SK-N-SH treated with all-trans-retinoic acid at 6 μM for 48 hours (cell line): ENCODE results near the gene S100A14.
"Not testable (repeated sequence)": the region's sequence is repeated elsewhere in the genome, so short reads cannot be mapped to it uniquely, and the experiment has no call there.

Experiments
- ATAC-seq: fragments of 200-7000 bp; cut with Tn5 transposase; 3 replicates; pipeline ENCODE4 v1.9.1; 2020; ENCODE audit warnings: mild to moderate bottlenecking, moderate library complexity
- ARNTL ChIP-seq: fragments of 450-650 bp; formaldehyde crosslinking; IDR thresholded peaks from 2 replicates; pipeline ENCODE4 v1.5.0; 2020; ENCODE audit warnings: low read depth, mild to moderate bottlenecking, moderate library complexity, borderline replicate concordance
- BACH2 ChIP-seq: fragments of 250-450 bp; sonication (Bioruptor Pico); IDR thresholded peaks from 2 replicates; pipeline ENCODE4 v1.9.0; 2021; ENCODE audit warnings: mild to moderate bottlenecking, borderline replicate concordance
- CREB5 ChIP-seq: fragments of 250-450 bp; sonication (Bioruptor Pico); IDR thresholded peaks from 2 replicates; pipeline ENCODE4 v1.5.1; 2020; ENCODE audit warnings: low read depth, mild to moderate bottlenecking, moderate library complexity
- CSDC2 ChIP-seq: fragments of 250-450 bp; sonication (Bioruptor Pico); IDR thresholded peaks from 2 replicates; pipeline ENCODE4 v1.5.0; 2020; ENCODE audit warnings: mild to moderate bottlenecking, moderate library complexity
- CSRNP3 ChIP-seq: fragments of 250-450 bp; sonication (Bioruptor Pico); IDR thresholded peaks from 2 replicates; pipeline ENCODE4 v1.5.1; 2021; ENCODE audit warnings: mild to moderate bottlenecking, moderate library complexity
- ESRRG ChIP-seq: fragments of 250-450 bp; sonication (Bioruptor Pico); IDR thresholded peaks from 2 replicates; pipeline ENCODE4 v1.6.1; 2021; ENCODE audit warnings: mild to moderate bottlenecking
- GLIS3 ChIP-seq: fragments of 250-450 bp; sonication (Bioruptor Pico); IDR thresholded peaks from 2 replicates; pipeline ENCODE4 v1.5.0; 2020; ENCODE audit warnings: mild to moderate bottlenecking, moderate library complexity
- ISL1 ChIP-seq: fragments of 250-450 bp; sonication (Bioruptor Pico); IDR thresholded peaks from 2 replicates; pipeline ENCODE4 v2.1.2; 2022; ENCODE audit warnings: mild to moderate bottlenecking, moderate library complexity
- OSR1 ChIP-seq: fragments of 250-450 bp; sonication (Bioruptor Pico); IDR thresholded peaks from 2 replicates; pipeline ENCODE4 v1.8.0; 2022; ENCODE audit warnings: moderate library complexity, mild to moderate bottlenecking, inconsistent platforms
- POU6F1 ChIP-seq: fragments of 250-450 bp; sonication (Bioruptor Pico); IDR thresholded peaks from 2 replicates; pipeline ENCODE4 v1.8.0; 2021; ENCODE audit warnings: low read depth, mild to moderate bottlenecking, moderate library complexity, borderline replicate concordance
- PPARA ChIP-seq: fragments of 250-450 bp; sonication (Bioruptor Pico); IDR thresholded peaks from 2 replicates; pipeline ENCODE4 v1.5.0; 2020; ENCODE audit warnings: mild to moderate bottlenecking, borderline replicate concordance
- RARB ChIP-seq: fragments of 250-450 bp; sonication (Bioruptor Pico); IDR thresholded peaks from 2 replicates; pipeline ENCODE4 v1.8.0; 2021; ENCODE audit warnings: mild to moderate bottlenecking, moderate library complexity
- SNAI2 ChIP-seq: fragments of 250-450 bp; sonication (Bioruptor Pico); IDR thresholded peaks from 2 replicates; pipeline ENCODE4 v1.5.0; 2020; ENCODE audit warnings: mild to moderate bottlenecking, moderate library complexity
- TCF4 ChIP-seq: fragments of 250-450 bp; sonication (Bioruptor Pico); IDR thresholded peaks from 2 replicates; pipeline ENCODE4 v1.8.0; 2021; ENCODE audit warnings: mild to moderate bottlenecking, moderate library complexity, borderline replicate concordance
- TOX ChIP-seq: fragments of 250-450 bp; sonication (Bioruptor Pico); IDR thresholded peaks from 2 replicates; pipeline ENCODE4 v1.8.0; 2021; ENCODE audit warnings: mild to moderate bottlenecking, moderate library complexity, borderline replicate concordance
- ZC3H10 ChIP-seq: fragments of 250-450 bp; sonication (Bioruptor Pico); IDR thresholded peaks from 2 replicates; pipeline ENCODE4 v1.5.1; 2021; ENCODE audit warnings: mild to moderate bottlenecking, moderate library complexity
- ZFP3 ChIP-seq: fragments of 250-450 bp; sonication (Bioruptor Pico); IDR thresholded peaks from 2 replicates; pipeline ENCODE4 v1.5.0; 2020; ENCODE audit warnings: mild to moderate bottlenecking, moderate library complexity
- ZFP30 ChIP-seq: fragments of 450-650 bp; formaldehyde crosslinking; IDR thresholded peaks from 2 replicates; pipeline ENCODE4 v1.5.0; 2022; ENCODE audit warnings: mild to moderate bottlenecking, moderate library complexity
- ZNF565 ChIP-seq: fragments of 450-650 bp; formaldehyde crosslinking; conservative IDR thresholded peaks from 2 replicates; pipeline ENCODE4 v1.5.0; 2020; ENCODE audit warnings: low read depth, mild to moderate bottlenecking, moderate library complexity
- ZNF70 ChIP-seq: fragments of 450-650 bp; formaldehyde crosslinking; IDR thresholded peaks from 2 replicates; pipeline ENCODE4 v1.5.0; 2020; ENCODE audit warnings: mild to moderate bottlenecking, moderate library complexity
- ZNF8 ChIP-seq: fragments of 450-650 bp; formaldehyde crosslinking; IDR thresholded peaks from 2 replicates; pipeline ENCODE4 v1.5.0; 2020; ENCODE audit warnings: mild to moderate bottlenecking, moderate library complexity

The S100A14 gene

GRCh38 chr1:153578490-153578889 is 37.6 kb downstream of the S100A14 start:
- ATAC-seq = peak; percentile 93
- no peak for TF ChIP-seq ESRRG
- no peak for TF ChIP-seq CSRNP3 (CRISPR knock-in tag)
- TF ChIP-seq ZC3H10 = no peak
- TF ChIP-seq GLIS3 (CRISPR knock-in tag) = no peak
- no peak for TF ChIP-seq TCF4 (CRISPR knock-in tag)
- no peak for TF ChIP-seq ZNF70 (CRISPR knock-in tag)
- no peak for TF ChIP-seq ZNF565 (CRISPR knock-in tag)
- TF ChIP-seq ISL1 = no peak
- no peak for TF ChIP-seq OSR1 (CRISPR knock-in tag)
- no peak for TF ChIP-seq PPARA (CRISPR knock-in tag)
- TF ChIP-seq CSDC2 (CRISPR knock-in tag) = no peak
- TF ChIP-seq ZFP30 = no peak
- no peak for TF ChIP-seq BACH2
- TF ChIP-seq CREB5 (CRISPR knock-in tag) = no peak
- TF ChIP-seq, all 23 proteins: peak for 0

- no peak for TF ChIP-seq ZC3H10
Measured at GRCh38 chr1:153577624-153578051, 38.5 kb downstream of the S100A14 start.

GRCh38 chr1:153577138-153577537 is 39.0 kb downstream of the S100A14 start:
- ATAC-seq = no peak
- TF ChIP-seq POU6F1 (CRISPR knock-in tag) (no peak), ZNF565 (CRISPR knock-in tag) (no peak), TOX (no peak), OSR1 (CRISPR knock-in tag) (no peak), ZNF8 (CRISPR knock-in tag) (no peak), PPARA (CRISPR knock-in tag) (no peak), ZC3H10 (no peak), CREB5 (CRISPR knock-in tag) (no peak), ISL1 (no peak), CSDC2 (CRISPR knock-in tag) (no peak), ESRRG (no peak), RARB (no peak)

More at GRCh38 chr1:153577624-153578051, 38.5 kb downstream of the S100A14 start:
- no peak for ATAC-seq

- not testable (repeated sequence) for ATAC-seq
Measured at GRCh38 chr1:153575497-153575896, 40.6 kb downstream of the S100A14 start.

- not testable (repeated sequence) for ATAC-seq
Measured at GRCh38 chr1:153575081-153575491, 41.0 kb downstream of the S100A14 start.

GRCh38 chr1:153573351-153573750 is 42.8 kb downstream of the S100A14 start:
- TF ChIP-seq ESRRG (no peak), TCF4 (CRISPR knock-in tag) (no peak), RARB (no peak), POU6F1 (CRISPR knock-in tag) (no peak), BACH2 (no peak), ARNTL (CRISPR knock-in tag) (no peak), ZNF8 (CRISPR knock-in tag) (no peak), CSDC2 (CRISPR knock-in tag) (no peak), ZFP30 (no peak), ZC3H10 (no peak), ISL1 (no peak), CSRNP3 (CRISPR knock-in tag) (no peak), GLIS3 (CRISPR knock-in tag) (no peak), SNAI2 (CRISPR knock-in tag) (no peak), CREB5 (CRISPR knock-in tag) (no peak), ZNF70 (CRISPR knock-in tag) (no peak), ZFP3 (no peak), PPARA (CRISPR knock-in tag) (no peak)
- TF ChIP-seq, all 23 proteins: peak for 0
- ATAC-seq = no peak
